ENCODE data around the gene UPK2. TPM values are rescaled to one million over a fixed set of nuclear protein-coding genes. Genes with fewer than 3 reads are reported as not detected.

The UPK2 gene
- total RNA-seq, 2 donors from 2014 or later, result not detected

GRCh38 chr11:119000906-119001305 is 44.8 kb downstream of the UPK2 start:
- Histone ChIP-seq H3K27me3 (no peaks in the 10 kb centered on the region), H3K9me3 (no peaks in the 10 kb centered on the region), H3K36me3 (replicated peaks in 1 of 2; ENCODE audit: insufficient read depth in 1 of 2, low read depth in 2 of 2) (peaks cover 0 to 5% of the 10 kb centered on the region in 2 donors), H3K4me1 (peaks cover 16% of the 10 kb centered on the region), H3K27ac (no peak overlapping the region), H3K4me3 (no peak overlapping the region)
- no peak for ATAC-seq
- TF ChIP-seq, protein P1, sequence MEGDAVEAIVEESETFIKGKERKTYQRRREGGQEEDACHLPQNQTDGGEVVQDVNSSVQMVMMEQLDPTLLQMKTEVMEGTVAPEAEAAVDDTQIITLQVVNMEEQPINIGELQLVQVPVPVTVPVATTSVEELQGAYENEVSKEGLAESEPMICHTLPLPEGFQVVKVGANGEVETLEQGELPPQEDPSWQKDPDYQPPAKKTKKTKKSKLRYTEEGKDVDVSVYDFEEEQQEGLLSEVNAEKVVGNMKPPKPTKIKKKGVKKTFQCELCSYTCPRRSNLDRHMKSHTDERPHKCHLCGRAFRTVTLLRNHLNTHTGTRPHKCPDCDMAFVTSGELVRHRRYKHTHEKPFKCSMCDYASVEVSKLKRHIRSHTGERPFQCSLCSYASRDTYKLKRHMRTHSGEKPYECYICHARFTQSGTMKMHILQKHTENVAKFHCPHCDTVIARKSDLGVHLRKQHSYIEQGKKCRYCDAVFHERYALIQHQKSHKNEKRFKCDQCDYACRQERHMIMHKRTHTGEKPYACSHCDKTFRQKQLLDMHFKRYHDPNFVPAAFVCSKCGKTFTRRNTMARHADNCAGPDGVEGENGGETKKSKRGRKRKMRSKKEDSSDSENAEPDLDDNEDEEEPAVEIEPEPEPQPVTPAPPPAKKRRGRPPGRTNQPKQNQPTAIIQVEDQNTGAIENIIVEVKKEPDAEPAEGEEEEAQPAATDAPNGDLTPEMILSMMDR (IDR thresholded peaks at IDR 0.05), result no peak
- no peak for TF ChIP-seq POLR2A (IDR thresholded peaks at IDR 0.05)
- intact Hi-C loops (cut with DNase I), result no loop called here
- WGBS, 2 donors, result 75 to 89% methylated on average over 1 of the region's 1 CpG
- DNase-seq, result no peak

GRCh38 chr11:119006656-119007055 is 50.6 kb downstream of the UPK2 start:
- H3K27ac ChIP-seq, result no peak overlapping the region
- no peaks in the 10 kb centered on the region for H3K4me1 ChIP-seq
- H3K4me3 ChIP-seq, result no peak overlapping the region
- peaks cover 0 to 9% of the 10 kb centered on the region in 2 donors for H3K36me3 ChIP-seq (replicated peaks in 1 of 2; ENCODE audit: insufficient read depth in 1 of 2, low read depth in 2 of 2)
- no peaks in the 10 kb centered on the region for H3K27me3 ChIP-seq
- TF ChIP-seq, protein P1 (IDR thresholded peaks at IDR 0.05), result no peak
- no peak for TF ChIP-seq POLR2A (IDR thresholded peaks at IDR 0.05)
- intact Hi-C loops (cut with DNase I), result no loop called here
- 87 to 95% methylated on average over 4 of the region's 4 CpGs for WGBS, 2 donors
- DNase-seq, result no peak
- no peaks in the 10 kb centered on the region for H3K9me3 ChIP-seq
- ATAC-seq, result no peak

Small RNAs within 50 kb of the gene (microRNA-seq; reads per million reads assigned to microRNA genes)
- gene MIR4492 (ENCODE audit: borderline number of aligned reads in 2 of 2, borderline replicate concordance in 2 of 2), result 0 to 0.45 reads per million in 2 donors

Small RNAs within 50 kb of the gene (small RNA-seq; reads per million reads assigned to genes)
- gene AP003392.2 (not detected), gene MIR4492 (not detected), gene RF00017 (not detected), gene RF00019 (not detected), gene RN7SL688P (not detected)

Other genes with a start within 250 kb of the UPK2 start
- 10 to 100 TPM; 63.3 to 69.8 TPM for gene DDX6, start 165.1 kb upstream of the UPK2 start, total RNA-seq
- not detected for gene CXCR5, start 72.4 kb upstream of the UPK2 start, total RNA-seq
- gene BCL9L, start 30.4 kb upstream of the UPK2 start, total RNA-seq, result 10 to 100 TPM; 13.2 to 16.5 TPM
- not detected for gene FOXR1, start 15.5 kb downstream of the UPK2 start, total RNA-seq
- 10 to 100 TPM; 68.7 to 95.9 TPM for gene CENATAC, start 41.8 kb downstream of the UPK2 start, total RNA-seq
- 1,000 to 10,000 TPM in 1 of 2 donors, 100 to 1,000 TPM in 1; 824 to 1,261 TPM for gene RPS25, start 62.0 kb downstream of the UPK2 start, total RNA-seq
- gene TRAPPC4, start 62.5 kb downstream of the UPK2 start, total RNA-seq, result 10 to 100 TPM; 26.2 to 39.9 TPM
- 10 to 100 TPM; 64.6 to 90.3 TPM for gene SLC37A4, start 74.6 kb downstream of the UPK2 start, total RNA-seq
- gene HYOU1, start 100.9 kb downstream of the UPK2 start, total RNA-seq, result 100 to 1,000 TPM; 121 to 218 TPM
- 10 to 100 TPM; 17.6 to 50.1 TPM for gene VPS11, start 111.5 kb downstream of the UPK2 start, total RNA-seq
- gene HMBS, start 128.6 kb downstream of the UPK2 start, total RNA-seq, result 10 to 100 TPM in 1 of 2 donors, 1 to 10 TPM in 1; 7.6 to 16.1 TPM
- gene DPAGT1, start 145.6 kb downstream of the UPK2 start, total RNA-seq, result 10 to 100 TPM; 26.7 to 62.6 TPM
- 10 to 100 TPM in 1 of 2 donors, 1 to 10 TPM in 1; 5.4 to 20.8 TPM for gene C2CD2L, start 151.0 kb downstream of the UPK2 start, total RNA-seq
- gene HINFP, start 165.3 kb downstream of the UPK2 start, total RNA-seq, result 10 to 100 TPM; 11.9 to 28.3 TPM
- under 1 TPM in 1 of 2 donors, not detected in 1; 0.33 TPM for gene ABCG4, start 192.8 kb downstream of the UPK2 start, total RNA-seq
- 10 to 100 TPM in 1 of 2 donors, 1 to 10 TPM in 1; 9.3 to 30.7 TPM for gene NLRX1, start 212.4 kb downstream of the UPK2 start, total RNA-seq
- gene NHERF4, start 229.2 kb downstream of the UPK2 start, total RNA-seq, result 1 to 10 TPM in 1 of 2 donors, not detected in 1; 3.6 TPM